ENCODE data around the gene SORBS2.

The SORBS2 gene

GRCh38 chr4:185541251-185541727 is 270.7 kb downstream of the SORBS2 start:
- no peak for DNase-seq

GRCh38 chr4:185540487-185541120 is 271.4 kb downstream of the SORBS2 start:
- DNase-seq: no peak

- DNase-seq: no peak
Observed at GRCh38 chr4:185540040-185540439, 272.0 kb downstream of the SORBS2 start.

- DNase-seq: no peak
Observed at GRCh38 chr4:185538806-185539205, 273.2 kb downstream of the SORBS2 start.

GRCh38 chr4:185536411-185536709 is 275.6 kb downstream of the SORBS2 start:
- no peak for DNase-seq

GRCh38 chr4:185535612-185536410 is 276.2 kb downstream of the SORBS2 start:
- no peak for DNase-seq

Data from stimulated activated CD4-positive, alpha-beta T cell treated with anti-CD3 and anti-CD28 coated beads, Interleukin-4, amount 100 ng/mL, for 4 hours (primary cell).